Adrenal gland (tissue), 12 donors: ENCODE data around the gene SEPTIN8. TPM values are rescaled to one million over a fixed set of nuclear protein-coding genes. Genes with fewer than 3 reads are reported as not detected.

Source experiments
- DNase-seq, 7 donors: peaks; one replicate each; pipeline ENCODE4 v3.0.0-alpha.2; 2019 to 2020
- H3K27ac ChIP-seq, 5 donors: fragments of 200-600 bp; sonication (generic) in 4 of 5; 1 replicate in 3 of 5; 2 replicates in 2 of 5; pipeline versions ENCODE4 v1.5.1 to v1.8.0; 2016 to 2020; ENCODE audit warnings: mild to moderate bottlenecking in 1 of 5
- H3K27me3 ChIP-seq: fragments of 200-600 bp; 2 replicates; pipeline ENCODE4 v1.8.0; 2021
- H3K36me3 ChIP-seq, 2 donors: fragments of 200-600 bp; replicated peaks in 1 of 2; 1 replicate in 1 of 2; 2 replicates in 1 of 2; pipeline versions ENCODE4 v1.5.1 to v1.8.0; 2018 to 2022
- H3K4me1 ChIP-seq, 2 donors: fragments of 200-600 bp; replicated peaks in 1 of 2; 1 replicate in 1 of 2; 2 replicates in 1 of 2; pipeline versions ENCODE4 v1.5.1 to v1.8.0; 2018 to 2021
- H3K4me3 ChIP-seq, 4 donors: fragments of 200-600 bp; sonication (generic) in 3 of 4; one replicate each; pipeline ENCODE4 v1.5.1; 2016 to 2018
- H3K9me3 ChIP-seq, 3 donors: fragments of 200-600 bp; sonication (generic) in 1 of 3; replicated peaks in 1 of 3; 1 replicate in 2 of 3; 2 replicates in 1 of 3; pipeline versions ENCODE4 v1.5.1 to v1.8.0; 2016 to 2021
- POLR2A ChIP-seq, 2 donors: fragments of 450-650 bp; IDR thresholded peaks; one replicate each; pipeline ENCODE4 v1.6.1; 2017; ENCODE audit warnings: antibody characterized with exemption in 2 of 2, mild to moderate bottlenecking in 2 of 2, moderate library complexity in 1 of 2
- WGBS, 4 donors: extraction: QIAGEN DNeasy Blood & Tissue Kit in 2 of 4; methylation state at CpG; one replicate each; pipeline versions ENCODE4 v1.1.5 to v1.1.7; 2013 to 2017; 5-methylcytosine and 5-hydroxymethylcytosine counted together
- intact Hi-C, 2 donors: fragments of 100-400 bp; cut with DNase I; formaldehyde crosslinking; loops; one replicate each; pipeline versions ENCODE4 v1.14.1 to v1.15.0; 2022 to 2023
- polyA plus RNA-seq, 3 donors: library from polyadenylated mRNA; stranded (reverse); fragments of 200-250 nt in 2 of 3; fragments of 350-450 nt in 1 of 3; fragmentation: Illumina TruSeq in 1 of 3; extraction: RNeasy Lipid Tissue Mini Kit (QIAGEN cat#74804) in 1 of 3; gene quantifications; one replicate each; pipeline ENCODE4 v1.2.3, GENCODE V29; 2013 to 2014
- total RNA-seq, 9 donors: library from RNA; depleted of rRNA in 4 of 9; stranded (reverse); fragments of >200 nt in 4 of 9; fragments of 120-200 nt in 1 of 9; fragmentation: NEBNext Ultra II Directional in 1 of 9; extraction: Animal tissue kit (Norgen Biotek cat#: 25700) in 1 of 9; gene quantifications; one replicate each; pipeline versions ENCODE4 v1.1.0 to v1.2.4, GENCODE V29; 2013 to 2023
- TF ChIP-seq, protein P1 (sequence below), 6 experiments: fragments of 450-650 bp in 4 of 6; fragments of 200-600 bp in 2 of 6; sonication (generic) in 1 of 6; IDR thresholded peaks; 1 replicate in 5 of 6; 2 replicates in 1 of 6; pipeline versions ENCODE4 v1.5.1 to v1.8.0; 2016 to 2021; ENCODE audit warnings: antibody characterized with exemption in 6 of 6, mild to moderate bottlenecking in 2 of 6, moderate library complexity in 1 of 6
- donor health status: healthy with polysubstance abuse.
- donor health status: Bipolar disorder and iron deficiency.
- donor health status: DM: yes; HTN: yes; CAD: no.
- donor health status: DM: no; HTN: no; CAD: no.
- donor health status: DM: no; HTN: no; CAD: no.
- donor health status: DM: yes; HTN: yes; CAD: no.

The SEPTIN8 gene
- total and polyA plus RNA-seq, 12 donors = 9.7 to 36.2 (median 24.3) TPM

DNA sequence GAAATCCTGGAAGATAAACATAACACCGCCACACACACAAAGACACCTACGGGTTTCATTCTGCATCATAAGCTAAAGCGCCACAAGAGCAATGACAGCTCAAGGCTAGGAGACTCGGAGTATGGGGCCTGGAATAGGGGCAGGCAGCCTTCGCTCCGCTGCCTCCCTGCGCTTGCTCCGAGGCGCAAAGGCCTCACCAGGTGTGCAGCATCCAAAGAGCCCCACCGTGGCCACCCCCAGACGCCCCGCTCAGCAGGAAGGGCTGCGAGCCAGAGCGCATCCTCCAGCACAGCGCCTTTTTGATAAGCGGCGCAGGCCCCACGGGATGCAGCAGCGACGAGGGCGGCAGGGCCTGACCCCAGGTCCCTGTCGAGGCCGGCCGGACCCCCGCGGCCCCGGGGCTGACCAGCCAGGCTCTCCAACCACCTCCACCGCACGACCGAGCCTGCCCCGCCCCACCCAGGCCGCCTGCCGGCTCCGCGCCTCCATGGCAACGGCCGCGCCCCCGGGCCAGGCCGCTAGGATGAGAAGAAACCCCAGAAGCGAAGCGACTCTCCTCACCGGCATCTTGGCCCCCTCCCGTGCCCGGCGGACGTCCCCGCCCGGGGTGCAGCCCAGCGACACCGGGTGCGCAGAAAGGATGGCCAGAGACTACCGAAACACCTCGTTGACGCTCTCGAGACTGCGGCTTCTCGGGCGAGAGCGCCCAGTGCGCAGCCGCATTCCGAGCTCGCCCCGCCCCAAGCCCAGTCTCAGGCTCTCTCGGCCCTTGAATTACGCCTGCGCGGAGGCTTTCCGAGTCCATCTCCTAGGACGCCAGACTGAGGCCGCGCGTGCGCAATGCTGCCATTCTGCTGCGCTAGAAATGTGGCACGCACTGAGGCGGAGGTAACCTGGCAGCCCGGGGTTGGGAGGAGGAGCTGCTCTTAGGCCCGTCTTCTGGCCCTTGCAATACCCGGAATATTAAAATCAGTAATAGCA lies 39.9 kb downstream of the SEPTIN8 start, which contains the start of gene KIF3A:
KIF3A (minus strand) TSS at position 694 of the 981 bp plus-strand sequence; CDS start at position 567, 127 bp downstream.
- no peaks in the 10 kb centered on the region for H3K27me3 ChIP-seq
- peak within 1 kb of the TSS in 4 of 5 donors; percentile 33 to 87 (median 57) for H3K27ac ChIP-seq
- H3K9me3 ChIP-seq = no peaks in the 10 kb centered on the region
- peak; percentile 97 to 98 (median 98) for DNase-seq
- 1 to 4% (median 1%) methylated on average over 18 to 81 of the region's 81 CpGs for WGBS, 4 donors
- peaks cover 5 to 6% of the 10 kb centered on the region in 2 donors for H3K4me1 ChIP-seq
- intact Hi-C loops = no loop called here
- H3K4me3 ChIP-seq = peak within 1 kb of the TSS; percentile 37 to 96 (median 79)
- TF ChIP-seq, protein P1, sequence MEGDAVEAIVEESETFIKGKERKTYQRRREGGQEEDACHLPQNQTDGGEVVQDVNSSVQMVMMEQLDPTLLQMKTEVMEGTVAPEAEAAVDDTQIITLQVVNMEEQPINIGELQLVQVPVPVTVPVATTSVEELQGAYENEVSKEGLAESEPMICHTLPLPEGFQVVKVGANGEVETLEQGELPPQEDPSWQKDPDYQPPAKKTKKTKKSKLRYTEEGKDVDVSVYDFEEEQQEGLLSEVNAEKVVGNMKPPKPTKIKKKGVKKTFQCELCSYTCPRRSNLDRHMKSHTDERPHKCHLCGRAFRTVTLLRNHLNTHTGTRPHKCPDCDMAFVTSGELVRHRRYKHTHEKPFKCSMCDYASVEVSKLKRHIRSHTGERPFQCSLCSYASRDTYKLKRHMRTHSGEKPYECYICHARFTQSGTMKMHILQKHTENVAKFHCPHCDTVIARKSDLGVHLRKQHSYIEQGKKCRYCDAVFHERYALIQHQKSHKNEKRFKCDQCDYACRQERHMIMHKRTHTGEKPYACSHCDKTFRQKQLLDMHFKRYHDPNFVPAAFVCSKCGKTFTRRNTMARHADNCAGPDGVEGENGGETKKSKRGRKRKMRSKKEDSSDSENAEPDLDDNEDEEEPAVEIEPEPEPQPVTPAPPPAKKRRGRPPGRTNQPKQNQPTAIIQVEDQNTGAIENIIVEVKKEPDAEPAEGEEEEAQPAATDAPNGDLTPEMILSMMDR (IDR thresholded peaks at IDR 0.05) = peak in 3 of 6 experiments; percentile 22 to 40 (median 27)
- peak; percentile 47 to 53 for TF ChIP-seq POLR2A (IDR thresholded peaks at IDR 0.05)
- no peaks in the 10 kb centered on the region for H3K36me3 ChIP-seq

- TF ChIP-seq, protein P1 (IDR thresholded peaks at IDR 0.05) = no peak
- no peak for TF ChIP-seq POLR2A (IDR thresholded peaks at IDR 0.05)
- DNase-seq = no peak
- Histone ChIP-seq H3K27me3 (no peaks in the 10 kb centered on the region), H3K27ac (no peak overlapping the region), H3K4me3 (no peak overlapping the region), H3K4me1 (peaks cover 5 to 6% of the 10 kb centered on the region in 2 donors), H3K36me3 (no peaks in the 10 kb centered on the region), H3K9me3 (no peaks in the 10 kb centered on the region)
- 75 to 77% (median 76%) methylated on average over 2 of the region's 2 CpGs for WGBS, 4 donors
- intact Hi-C loops = no loop called here
Measured at GRCh38 chr5:132734687-132735086, 42.4 kb downstream of the SEPTIN8 start.

DNA sequence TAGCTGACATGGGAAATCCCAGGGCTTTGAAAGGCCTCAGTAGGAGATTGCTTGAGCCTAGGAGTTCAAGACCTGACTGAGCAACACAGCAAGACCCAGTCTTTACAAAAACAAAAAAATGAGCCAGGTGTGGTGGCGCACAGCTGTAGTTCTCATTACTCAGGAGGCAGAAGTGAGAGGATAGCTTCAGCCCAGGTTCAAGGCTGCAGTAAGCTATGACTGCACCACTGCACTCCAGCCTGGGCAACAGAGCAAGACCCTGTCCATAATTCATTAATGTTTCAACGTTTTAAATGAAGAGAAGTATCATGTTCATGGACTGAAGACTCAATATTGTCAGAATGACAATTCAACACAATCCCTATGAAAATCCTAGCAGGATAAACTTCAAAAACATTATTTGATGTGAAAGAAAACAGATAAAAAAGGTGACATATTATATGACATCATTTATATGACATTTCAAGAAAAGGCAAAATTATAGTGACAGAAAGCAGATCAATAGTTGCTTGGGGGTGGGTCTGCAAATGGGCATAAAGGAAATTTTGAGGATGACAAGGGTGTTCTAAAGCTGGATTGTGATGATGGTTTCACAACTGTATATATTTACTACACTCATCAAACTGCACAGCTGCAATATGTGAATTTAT lies 43.4 kb downstream of the SEPTIN8 start:
- Histone ChIP-seq H3K4me3 (no peak overlapping the region), H3K9me3 (no peaks in the 10 kb centered on the region), H3K36me3 (no peaks in the 10 kb centered on the region), H3K27ac (no peak overlapping the region), H3K4me1 (peaks cover 5 to 6% of the 10 kb centered on the region in 2 donors), H3K27me3 (no peaks in the 10 kb centered on the region)
- intact Hi-C loops = no loop called here
- DNase-seq = no peak
- no peak for TF ChIP-seq POLR2A (IDR thresholded peaks at IDR 0.05)
- TF ChIP-seq, protein P1 (IDR thresholded peaks at IDR 0.05) = no peak
- 71 to 83% (median 77%) methylated on average over 2 of the region's 2 CpGs for WGBS, 4 donors

- H3K4me3 ChIP-seq = no peak overlapping the region
- no peaks in the 10 kb centered on the region for H3K36me3 ChIP-seq
- 89 to 96% (median 95%) methylated on average over 7 to 10 of the region's 10 CpGs for WGBS, 4 donors
- H3K4me1 ChIP-seq = no peaks in the 10 kb centered on the region
- H3K27ac ChIP-seq = no peak overlapping the region
- no peaks in the 10 kb centered on the region for H3K27me3 ChIP-seq
- DNase-seq = no peak
- intact Hi-C loops = no loop called here
- H3K9me3 ChIP-seq = no peaks in the 10 kb centered on the region
- TF ChIP-seq, protein P1 (IDR thresholded peaks at IDR 0.05) = no peak
- no peak for TF ChIP-seq POLR2A (IDR thresholded peaks at IDR 0.05)
Measured at GRCh38 chr5:132729896-132730295, 47.1 kb downstream of the SEPTIN8 start.
